Left forelimb (tissue), 1 donor: ENCODE measurements around the gene LYPLA2.
"Not testable (repeated sequence)": the region's sequence is repeated elsewhere in the genome, so short reads cannot be mapped to it uniquely, and the experiment has no call there.

Experiments
- DNase-seq: peaks from one replicate; pipeline ENCODE4 v3.0.0-alpha.2; 2018; ENCODE audit warnings: low spot score

The LYPLA2 gene

DNA sequence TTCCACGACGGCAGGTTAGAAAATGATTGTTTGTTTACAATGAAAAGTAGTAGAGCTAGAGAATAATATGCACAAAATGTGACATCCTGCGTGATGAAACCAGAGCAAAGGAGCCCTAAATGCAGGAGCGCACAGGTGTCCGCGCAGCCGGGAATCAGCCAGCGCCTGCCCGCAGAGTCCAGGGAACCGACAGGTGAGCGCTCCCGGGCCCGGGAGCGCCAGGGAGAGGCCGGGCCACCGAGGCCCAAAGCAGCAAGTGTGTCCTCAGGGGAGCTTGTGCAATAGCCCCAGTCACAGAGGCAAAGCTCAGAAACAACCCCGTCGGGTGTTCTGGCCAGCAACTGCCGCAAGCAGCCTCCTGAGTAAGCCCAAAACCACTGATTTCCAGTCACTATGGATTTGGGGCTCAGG is 10.4 kb downstream of the LYPLA2 start:
- DNase-seq = no peak

DNA sequence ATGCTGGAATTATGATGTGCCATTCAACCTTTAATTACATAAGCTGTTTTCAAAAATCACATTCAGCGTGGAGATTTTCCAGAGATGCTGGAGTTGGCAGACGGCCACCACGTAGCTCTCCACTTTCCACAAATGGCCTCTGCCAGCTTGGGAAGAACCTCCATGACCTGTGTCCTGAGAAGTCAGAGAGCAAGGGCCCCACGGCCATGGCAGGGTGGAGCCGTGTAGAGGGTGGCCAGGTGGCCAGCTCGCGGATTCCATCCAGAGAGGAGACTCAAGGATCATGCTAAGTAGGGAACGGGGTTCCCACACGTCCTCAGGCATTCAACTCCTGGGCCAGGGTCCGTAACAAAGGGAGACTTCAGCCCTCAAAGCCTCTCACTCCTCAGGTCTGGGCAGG is 10.9 kb downstream of the LYPLA2 start:
- no peak for DNase-seq

- not testable (repeated sequence) for DNase-seq
Measured at GRCh38 chr1:23802809-23803342, 11.9 kb downstream of the LYPLA2 start.

GRCh38 chr1:23803674-23804073 is 12.7 kb downstream of the LYPLA2 start:
- no peak for DNase-seq

GRCh38 chr1:23804183-23804835 is 13.4 kb downstream of the LYPLA2 start:
- DNase-seq = no peak

DNA sequence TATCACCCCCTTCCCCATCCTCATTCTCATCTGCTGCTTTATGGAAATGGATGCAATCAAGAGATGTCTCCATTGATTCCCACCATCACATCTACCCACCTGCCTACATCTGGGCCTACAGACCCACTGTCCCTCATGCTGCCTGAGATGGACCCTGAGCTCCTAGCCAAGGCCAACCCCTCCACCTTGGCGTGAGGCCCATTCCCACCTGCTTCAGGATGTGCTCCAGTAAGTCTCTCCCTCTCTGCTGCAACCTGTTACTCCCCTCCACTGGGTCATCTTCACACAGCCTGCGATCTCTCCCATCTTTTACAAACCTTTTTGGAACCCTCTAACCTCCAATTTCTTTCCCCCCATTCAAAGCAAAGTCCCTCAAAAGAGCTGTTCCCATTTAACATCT is 14.1 kb downstream of the LYPLA2 start:
- no peak for DNase-seq

- DNase-seq = no peak
Measured at GRCh38 chr1:23806280-23806679, 15.3 kb downstream of the LYPLA2 start.

GRCh38 chr1:23807453-23807852 is 16.5 kb downstream of the LYPLA2 start:
- no peak for DNase-seq

- no peak for DNase-seq
Measured at GRCh38 chr1:23809751-23810171, 18.8 kb downstream of the LYPLA2 start.

- DNase-seq = no peak
Measured at GRCh38 chr1:23810818-23811540, 20.0 kb downstream of the LYPLA2 start.

GRCh38 chr1:23814016-23814415 is 23.1 kb downstream of the LYPLA2 start:
- DNase-seq = no peak

- DNase-seq = no peak
Measured at GRCh38 chr1:23816361-23816760, 25.4 kb downstream of the LYPLA2 start.

DNA sequence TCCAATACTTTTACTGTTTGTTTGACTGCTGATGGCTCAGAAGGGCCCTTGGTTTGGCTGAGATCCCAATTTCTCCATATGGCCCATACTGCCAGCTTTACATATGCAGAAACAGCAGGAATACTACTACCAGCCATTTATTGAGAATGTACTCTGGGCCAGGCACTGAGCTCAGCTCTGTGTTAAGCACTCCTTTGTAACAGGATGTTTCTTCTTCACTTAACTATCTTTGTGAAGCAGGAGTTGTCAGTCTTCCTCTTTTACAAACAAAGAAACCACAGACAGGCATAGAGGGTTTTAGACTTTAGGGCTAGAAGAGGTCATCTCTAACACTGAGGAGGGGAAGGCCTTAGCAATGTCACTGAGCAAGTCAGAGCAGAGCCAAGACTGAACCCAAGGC is 26.0 kb downstream of the LYPLA2 start:
- DNase-seq = no peak

- DNase-seq = no peak
Measured at GRCh38 chr1:23817633-23818032, 26.7 kb downstream of the LYPLA2 start.

GRCh38 chr1:23823767-23824166 is 32.8 kb downstream of the LYPLA2 start:
- no peak for DNase-seq

GRCh38 chr1:23824711-23825075 is 33.7 kb downstream of the LYPLA2 start:
- DNase-seq = no peak

DNA sequence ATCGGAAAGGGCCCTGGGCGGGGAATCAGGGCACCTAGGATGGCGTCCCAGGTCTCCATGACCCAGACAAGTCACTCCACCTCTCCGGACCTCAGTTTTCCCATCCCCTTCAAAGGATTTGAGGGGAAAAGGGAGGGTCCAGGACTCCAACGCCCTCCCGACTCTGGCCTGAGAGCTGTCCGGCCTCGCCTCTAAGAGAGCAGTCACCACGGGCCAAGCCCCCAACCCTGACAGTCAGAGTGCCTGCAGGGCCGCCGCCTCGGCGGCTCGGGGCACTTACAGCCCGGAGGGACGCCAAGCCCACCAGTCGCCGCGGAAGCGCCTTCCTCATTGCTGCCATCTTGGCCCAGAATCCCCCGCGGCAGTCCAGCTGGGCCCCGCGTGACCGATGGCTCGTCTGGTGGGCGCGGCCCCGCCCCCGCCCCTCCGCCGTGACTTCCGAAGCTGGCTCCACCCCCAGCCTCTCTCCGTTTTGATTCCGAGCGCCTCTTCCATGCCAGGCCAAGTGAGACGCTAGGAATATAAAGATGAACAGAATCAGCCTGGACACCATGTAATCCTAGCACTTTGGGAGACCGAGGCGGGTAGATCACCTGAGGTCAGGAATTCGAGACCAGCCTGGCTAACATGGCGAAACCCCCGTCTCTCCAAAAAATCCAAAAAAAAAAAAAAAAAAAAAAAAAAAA is 34.3 kb downstream of the LYPLA2 start, which contains the start of gene HMGCL:
Gene HMGCL (minus strand): TSS at position 354 of the 686 bp plus-strand sequence. CDS start 14 bp downstream, at position 340.
- DNase-seq = peak; percentile 96

DNA sequence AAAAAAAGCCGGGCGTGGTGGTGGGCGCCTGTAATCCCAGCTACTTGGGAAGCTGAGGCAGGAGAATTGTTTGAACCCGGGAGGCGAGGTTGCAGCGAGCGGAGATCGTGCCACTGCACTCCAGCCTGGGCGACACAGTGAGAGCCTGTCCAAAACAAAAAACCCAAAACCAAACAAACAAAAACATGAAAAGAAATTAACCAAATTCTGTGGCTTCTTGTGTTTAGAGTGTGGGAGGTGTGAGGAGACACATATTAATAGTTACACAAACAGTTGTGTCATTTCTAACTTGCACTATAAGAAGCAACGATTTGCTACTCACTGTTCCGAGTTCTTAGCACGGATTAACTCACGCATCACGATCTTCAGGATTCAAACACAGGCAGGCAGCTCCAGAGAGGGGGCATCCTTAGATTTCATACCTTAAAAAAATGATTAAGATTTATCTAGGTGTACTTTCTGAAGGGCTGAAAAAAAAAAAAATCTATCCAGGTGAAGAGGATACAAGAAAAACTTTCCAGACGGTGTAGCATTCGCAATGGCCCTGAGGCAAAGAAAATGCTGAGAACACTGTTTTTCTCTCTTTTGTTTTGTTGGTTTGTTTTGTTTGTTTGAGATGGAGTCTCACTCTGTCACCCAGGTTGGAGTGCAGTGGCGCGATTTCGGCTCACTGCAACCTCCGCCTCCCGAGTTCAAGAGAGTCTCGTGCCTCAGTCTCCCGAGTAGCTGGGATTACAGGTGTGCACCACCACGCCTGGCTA is 35.0 kb downstream of the LYPLA2 start:
- DNase-seq = no peak

- not testable (repeated sequence) for DNase-seq
Measured at GRCh38 chr1:23826590-23826989, 35.6 kb downstream of the LYPLA2 start.

DNA sequence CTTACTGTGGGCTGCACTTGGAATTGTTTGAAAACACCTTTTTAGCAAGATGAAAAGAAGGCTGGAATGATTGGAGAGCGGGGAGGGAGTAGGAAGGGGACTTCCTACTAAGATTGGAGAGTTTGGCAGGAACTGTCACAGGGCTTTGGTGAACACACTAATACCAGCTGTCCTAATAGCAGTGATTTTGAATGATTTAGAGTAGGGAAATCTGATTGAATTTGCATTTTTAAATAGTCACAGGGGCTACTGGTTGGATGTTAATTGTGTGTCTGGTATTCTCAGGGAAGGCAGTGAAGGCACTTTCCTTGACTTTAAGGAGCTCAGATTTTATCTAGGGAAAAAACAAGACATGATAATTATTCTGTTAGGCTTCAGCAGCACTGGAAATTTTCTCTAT is 36.8 kb downstream of the LYPLA2 start:
- no peak for DNase-seq

DNA sequence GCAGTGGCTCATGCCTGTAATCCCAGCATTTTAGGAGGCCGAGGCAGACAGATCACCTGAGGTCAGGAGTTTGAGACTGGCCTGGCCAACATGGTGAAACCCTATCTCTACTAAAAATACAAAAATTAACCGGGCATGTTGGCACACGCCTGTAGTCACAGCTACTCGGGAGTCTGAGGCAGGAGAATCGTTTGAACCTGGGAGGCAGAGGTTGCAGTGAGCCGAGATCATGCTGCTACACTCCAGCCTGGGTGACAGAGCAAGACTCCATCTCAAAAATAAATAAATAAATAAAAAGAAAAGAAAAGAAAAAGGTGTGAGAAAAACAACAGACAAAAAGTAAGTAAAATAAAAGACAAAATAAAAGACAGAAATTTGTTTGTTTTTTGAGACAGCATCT is 43.2 kb downstream of the LYPLA2 start:
- DNase-seq = not testable (repeated sequence)

- DNase-seq = no peak
Measured at GRCh38 chr1:23836037-23836436, 45.1 kb downstream of the LYPLA2 start.
